ENCODE results near the gene TMEM92. TPM values are rescaled to one million over a fixed set of nuclear protein-coding genes. Genes with fewer than 3 reads are reported as not detected.

TMEM92 gene
- total RNA-seq, 5 donors from 2014 or later (not counting 1 experiment from before 2014, with no cell fraction given), result not detected

- CTCF ChIA-PET, result interaction anchor here in 1 of 2 donors (0.5 to 0.7 kb wide), 3 partner anchors 541 to 689 kb away, joined by 3 to 6 read pairs (median 5); no protein-coding TSS in a partner anchor
- Histone ChIP-seq H3K36me3 (ENCODE audit: control insufficient read depth in 2 of 2, extremely low read depth in 1 of 2, insufficient read depth in 1 of 2, low read length in 1 of 2) (no peaks in the 10 kb centered on the region), H3K4me1 (ENCODE audit: control insufficient read depth in 1 of 2, extremely low read depth in 1 of 2, insufficient read depth in 2 of 2, low read length in 2 of 2) (no peaks in the 10 kb centered on the region), H3K27ac (ENCODE audit: low read length) (no peak overlapping the region), H3K9me3 (no peaks in the 10 kb centered on the region), H3K4me3 (ENCODE audit: control insufficient read depth in 1 of 2, extremely low read depth in 1 of 2, low read length in 1 of 2) (no peak overlapping the region), H3K27me3 (replicated peaks in 1 of 2; ENCODE audit: control insufficient read depth in 2 of 2, extremely low read depth in 1 of 2, insufficient read depth in 2 of 2, low read length in 1 of 2) (peaks cover 0 to 4% of the 10 kb centered on the region in 2 experiments)
- Mint-ChIP-seq H3K9me3 (no peaks in the 10 kb centered on the region), H3K4me1 (no peaks in the 10 kb centered on the region), H3K27ac (no peak overlapping the region), H3K4me3 (no peak overlapping the region), H3K36me3 (no peaks in the 10 kb centered on the region), H3K27me3 (no peaks in the 10 kb centered on the region)
- POLR2A ChIA-PET, result no interaction called here
- DNase-seq, result no peak
- WGBS (ENCODE audit: insufficient coverage), result 100% methylated on average over 1 of the region's 5 CpGs
- no peak for ATAC-seq (replicated peaks in 1 of 4)
Observed at GRCh38 chr17:50323060-50323459, 48.8 kb downstream of the TMEM92 start.

- no peak overlapping the region for H3K27ac ChIP-seq (ENCODE audit: low read length)
- Mint-ChIP-seq H3K4me1 (no peaks in the 10 kb centered on the region), H3K9me3 (no peaks in the 10 kb centered on the region), H3K4me3 (no peak overlapping the region), H3K27me3 (peaks cover 0 to 7% of the 10 kb centered on the region in 2 donors), H3K27ac (no peak overlapping the region), H3K36me3 (no peaks in the 10 kb centered on the region)
- no peaks in the 10 kb centered on the region for H3K4me1 ChIP-seq (ENCODE audit: control insufficient read depth in 1 of 2, extremely low read depth in 1 of 2, insufficient read depth in 2 of 2, low read length in 2 of 2)
- H3K36me3 ChIP-seq (ENCODE audit: control insufficient read depth in 2 of 2, extremely low read depth in 1 of 2, insufficient read depth in 1 of 2, low read length in 1 of 2), result no peaks in the 10 kb centered on the region
- CTCF ChIA-PET, result no interaction called here
- H3K9me3 ChIP-seq, result no peaks in the 10 kb centered on the region
- H3K4me3 ChIP-seq (ENCODE audit: control insufficient read depth in 1 of 2, extremely low read depth in 1 of 2, low read length in 1 of 2), result no peak overlapping the region
- WGBS (ENCODE audit: insufficient coverage), result 57% methylated on average over 4 of the region's 4 CpGs
- POLR2A ChIA-PET, result no interaction called here
- peaks cover 0 to 18% of the 10 kb centered on the region in 2 experiments for H3K27me3 ChIP-seq (replicated peaks in 1 of 2; ENCODE audit: control insufficient read depth in 2 of 2, extremely low read depth in 1 of 2, insufficient read depth in 2 of 2, low read length in 1 of 2)
- DNase-seq (no peak), ATAC-seq (replicated peaks in 1 of 4) (no peak)
Observed at GRCh38 chr17:50325906-50326305, 51.6 kb downstream of the TMEM92 start.

GRCh38 chr17:50326831-50327364 is 52.6 kb downstream of the TMEM92 start:
- POLR2A ChIA-PET, result no interaction called here
- no peak overlapping the region for H3K27ac Mint-ChIP-seq
- WGBS (ENCODE audit: insufficient coverage), result 56% methylated on average over 4 of the region's 9 CpGs
- CTCF ChIA-PET, result no interaction called here
- H3K4me1 Mint-ChIP-seq, result no peaks in the 10 kb centered on the region
- Histone ChIP-seq H3K4me3 (ENCODE audit: control insufficient read depth in 1 of 2, extremely low read depth in 1 of 2, low read length in 1 of 2) (no peak overlapping the region), H3K27ac (ENCODE audit: low read length) (no peak overlapping the region), H3K9me3 (no peaks in the 10 kb centered on the region), H3K27me3 (replicated peaks in 1 of 2; ENCODE audit: control insufficient read depth in 2 of 2, extremely low read depth in 1 of 2, insufficient read depth in 2 of 2, low read length in 1 of 2) (peaks cover 0 to 21% of the 10 kb centered on the region in 2 experiments), H3K36me3 (ENCODE audit: control insufficient read depth in 2 of 2, extremely low read depth in 1 of 2, insufficient read depth in 1 of 2, low read length in 1 of 2) (no peaks in the 10 kb centered on the region), H3K4me1 (ENCODE audit: control insufficient read depth in 1 of 2, extremely low read depth in 1 of 2, insufficient read depth in 2 of 2, low read length in 2 of 2) (no peaks in the 10 kb centered on the region)
- H3K9me3 Mint-ChIP-seq, result no peaks in the 10 kb centered on the region
- H3K36me3 Mint-ChIP-seq, result no peaks in the 10 kb centered on the region
- DNase-seq, result no peak
- ATAC-seq (replicated peaks in 1 of 4), result no peak
- H3K27me3 Mint-ChIP-seq, result peaks cover under 1 to 7% of the 10 kb centered on the region in 2 donors
- no peak overlapping the region for H3K4me3 Mint-ChIP-seq

GRCh38 chr17:50328363-50329325 is 54.4 kb downstream of the TMEM92 start:
- no peak for DNase-seq
- H3K4me3 ChIP-seq (ENCODE audit: control insufficient read depth in 1 of 2, extremely low read depth in 1 of 2, low read length in 1 of 2), result no peak overlapping the region
- H3K4me1 ChIP-seq (ENCODE audit: control insufficient read depth in 1 of 2, extremely low read depth in 1 of 2, insufficient read depth in 2 of 2, low read length in 2 of 2), result peaks cover 0 to 2% of the 10 kb centered on the region in 2 experiments
- H3K27ac ChIP-seq (ENCODE audit: low read length), result no peak overlapping the region
- Mint-ChIP-seq H3K9me3 (no peaks in the 10 kb centered on the region), H3K4me1 (peaks cover 4 to 7% (median 4%) of the 10 kb centered on the region in 3 donors), H3K4me3 (no peak overlapping the region), H3K36me3 (no peaks in the 10 kb centered on the region), H3K27me3 (peaks cover 3 to 10% of the 10 kb centered on the region in 2 donors), H3K27ac (no peak overlapping the region)
- no peaks in the 10 kb centered on the region for H3K9me3 ChIP-seq
- ATAC-seq (replicated peaks in 1 of 4), result no peak
- no peaks in the 10 kb centered on the region for H3K36me3 ChIP-seq (ENCODE audit: control insufficient read depth in 2 of 2, extremely low read depth in 1 of 2, insufficient read depth in 1 of 2, low read length in 1 of 2)
- WGBS (ENCODE audit: insufficient coverage), result 83% methylated on average over 13 of the region's 21 CpGs
- ChIA-PET POLR2A (interaction anchor here in 1 of 2 donors (0.5 kb wide), 1 partner anchor 295 kb away, joined by 8 read pairs; no protein-coding TSS in a partner anchor), CTCF (no interaction called here)
- peaks cover 0 to 29% of the 10 kb centered on the region in 2 experiments for H3K27me3 ChIP-seq (replicated peaks in 1 of 2; ENCODE audit: control insufficient read depth in 2 of 2, extremely low read depth in 1 of 2, insufficient read depth in 2 of 2, low read length in 1 of 2)

- ATAC-seq (replicated peaks in 1 of 4) (no peak), DNase-seq (no peak)
- Histone ChIP-seq H3K4me1 (ENCODE audit: control insufficient read depth in 1 of 2, extremely low read depth in 1 of 2, insufficient read depth in 2 of 2, low read length in 2 of 2) (peaks cover 0 to 2% of the 10 kb centered on the region in 2 experiments), H3K27ac (ENCODE audit: low read length) (no peak overlapping the region), H3K4me3 (ENCODE audit: control insufficient read depth in 1 of 2, extremely low read depth in 1 of 2, low read length in 1 of 2) (no peak overlapping the region), H3K27me3 (replicated peaks in 1 of 2; ENCODE audit: control insufficient read depth in 2 of 2, extremely low read depth in 1 of 2, insufficient read depth in 2 of 2, low read length in 1 of 2) (peaks cover 0 to 29% of the 10 kb centered on the region in 2 experiments), H3K36me3 (ENCODE audit: control insufficient read depth in 2 of 2, extremely low read depth in 1 of 2, insufficient read depth in 1 of 2, low read length in 1 of 2) (no peaks in the 10 kb centered on the region), H3K9me3 (no peaks in the 10 kb centered on the region)
- ChIA-PET CTCF (no interaction called here), POLR2A (no interaction called here)
- WGBS (ENCODE audit: insufficient coverage), result 78% methylated on average over 2 of the region's 3 CpGs
- Mint-ChIP-seq H3K27ac (no peak overlapping the region), H3K4me3 (no peak overlapping the region), H3K36me3 (no peaks in the 10 kb centered on the region), H3K27me3 (peaks cover 3 to 10% of the 10 kb centered on the region in 2 donors), H3K4me1 (peaks cover 7 to 11% (median 8%) of the 10 kb centered on the region in 3 donors), H3K9me3 (no peaks in the 10 kb centered on the region)
Observed at GRCh38 chr17:50329716-50330115, 55.5 kb downstream of the TMEM92 start.

GRCh38 chr17:50330151-50330775 is 56.0 kb downstream of the TMEM92 start:
- H3K27ac Mint-ChIP-seq, result no peak overlapping the region
- Histone ChIP-seq H3K9me3 (no peaks in the 10 kb centered on the region), H3K27ac (ENCODE audit: low read length) (no peak overlapping the region), H3K27me3 (replicated peaks in 1 of 2; ENCODE audit: control insufficient read depth in 2 of 2, extremely low read depth in 1 of 2, insufficient read depth in 2 of 2, low read length in 1 of 2) (peaks cover 0 to 29% of the 10 kb centered on the region in 2 experiments), H3K4me3 (ENCODE audit: control insufficient read depth in 1 of 2, extremely low read depth in 1 of 2, low read length in 1 of 2) (no peak overlapping the region), H3K4me1 (ENCODE audit: control insufficient read depth in 1 of 2, extremely low read depth in 1 of 2, insufficient read depth in 2 of 2, low read length in 2 of 2) (peaks cover 0 to 2% of the 10 kb centered on the region in 2 experiments), H3K36me3 (ENCODE audit: control insufficient read depth in 2 of 2, extremely low read depth in 1 of 2, insufficient read depth in 1 of 2, low read length in 1 of 2) (no peaks in the 10 kb centered on the region)
- no peak for DNase-seq
- no peak overlapping the region for H3K4me3 Mint-ChIP-seq
- no peak for ATAC-seq (replicated peaks in 1 of 4)
- ChIA-PET POLR2A (no interaction called here), CTCF (no interaction called here)
- H3K9me3 Mint-ChIP-seq, result no peaks in the 10 kb centered on the region
- peaks cover 3 to 10% of the 10 kb centered on the region in 2 donors for H3K27me3 Mint-ChIP-seq
- peaks cover 7 to 11% (median 8%) of the 10 kb centered on the region in 3 donors for H3K4me1 Mint-ChIP-seq
- 91% methylated on average over 11 of the region's 11 CpGs for WGBS (ENCODE audit: insufficient coverage)
- H3K36me3 Mint-ChIP-seq, result no peaks in the 10 kb centered on the region
